Tibial artery (tissue), 4 donors: ENCODE data around the gene TAPBP.

Experiments
- DNase-seq, 2 donors: peaks; one replicate each; pipeline ENCODE4 v3.0.0-alpha.2; 2019
- H3K27ac ChIP-seq, 2 donors: fragments of 200-600 bp; sonication (generic) in 1 of 2; 1 replicate in 1 of 2; 2 replicates in 1 of 2; pipeline ENCODE4 v1.5.1; 2018 to 2019; ENCODE audit warnings: mild to moderate bottlenecking in 1 of 2
- H3K27me3 ChIP-seq, 2 donors: fragments of 200-600 bp; sonication (generic) in 1 of 2; one replicate each; pipeline versions ENCODE4 v1.5.1 to v1.6.0; 2016 to 2019
- H3K36me3 ChIP-seq, 3 donors: fragments of 200-600 bp; sonication (generic) in 2 of 3; one replicate each; pipeline ENCODE4 v1.5.1; 2016 to 2019; ENCODE audit warnings: mild to moderate bottlenecking in 2 of 3
- H3K4me1 ChIP-seq, 4 donors: fragments of 200-600 bp; sonication (generic) in 2 of 4; 1 replicate in 3 of 4; 2 replicates in 1 of 4; pipeline ENCODE4 v1.5.1; 2016 to 2019
- H3K4me3 ChIP-seq, 2 donors: fragments of 200-600 bp; sonication (generic) in 1 of 2; 1 replicate in 1 of 2; 2 replicates in 1 of 2; pipeline ENCODE4 v1.5.1; 2018 to 2019; ENCODE audit warnings: mild to moderate bottlenecking in 2 of 2
- H3K9me3 ChIP-seq, 3 donors: fragments of 200-600 bp; sonication (generic) in 1 of 3; one replicate each; pipeline ENCODE4 v1.5.1; 2016 to 2019
- CTCF ChIP-seq, 2 experiments: fragments of 200-600 bp in 1 of 2; fragments of 450-650 bp in 1 of 2; IDR thresholded peaks; one replicate each; pipeline ENCODE4 v1.5.1; 2017 to 2019; ENCODE audit warnings: antibody characterized with exemption in 2 of 2, mild to moderate bottlenecking in 1 of 2, moderate library complexity in 1 of 2
- intact Hi-C: fragments of 100-400 bp; cut with DNase I; formaldehyde crosslinking; loops from one replicate; pipeline ENCODE4 v1.15.0; 2023; ENCODE audit warnings: low total_unique reads

TAPBP gene

GRCh38 chr6:33333666-33334065 is 19.8 kb upstream of the TAPBP start:
- intact Hi-C loops = loop anchor here (2.0 kb wide), 1 partner anchor 21 kb away; no protein-coding TSS in a partner anchor
- DNase-seq = no peak
- H3K4me3 ChIP-seq = no peak overlapping the region
- no peaks in the 10 kb centered on the region for H3K9me3 ChIP-seq
- no peak overlapping the region for H3K27ac ChIP-seq
- no peak for TF ChIP-seq CTCF (IDR thresholded peaks at IDR 0.05)
- no peaks in the 10 kb centered on the region for H3K27me3 ChIP-seq
- no peaks in the 10 kb centered on the region for H3K36me3 ChIP-seq
- no peaks in the 10 kb centered on the region for H3K4me1 ChIP-seq

- H3K27me3 ChIP-seq = no peaks in the 10 kb centered on the region
- no peak for DNase-seq
- H3K27ac ChIP-seq = no peak overlapping the region
- H3K9me3 ChIP-seq = no peaks in the 10 kb centered on the region
- no peaks in the 10 kb centered on the region for H3K36me3 ChIP-seq
- no peak overlapping the region for H3K4me3 ChIP-seq
- no peak for TF ChIP-seq CTCF (IDR thresholded peaks at IDR 0.05)
- intact Hi-C loops = no loop called here
- H3K4me1 ChIP-seq = no peaks in the 10 kb centered on the region
These were observed 16.9 kb upstream of the TAPBP start for GRCh38 chr6:33330736-33331135.

GRCh38 chr6:33329058-33329457 is 15.2 kb upstream of the TAPBP start:
- DNase-seq = no peak
- no peaks in the 10 kb centered on the region for H3K27me3 ChIP-seq
- no peaks in the 10 kb centered on the region for H3K36me3 ChIP-seq
- no peak for TF ChIP-seq CTCF (IDR thresholded peaks at IDR 0.05)
- peaks cover 0 to 2% (median 1%) of the 10 kb centered on the region in 4 donors for H3K4me1 ChIP-seq
- H3K4me3 ChIP-seq = no peak overlapping the region
- intact Hi-C loops = no loop called here
- H3K9me3 ChIP-seq = no peaks in the 10 kb centered on the region
- no peak overlapping the region for H3K27ac ChIP-seq

GRCh38 chr6:33324125-33324524 is 10.2 kb upstream of the TAPBP start:
- intact Hi-C loops = no loop called here
- no peak for DNase-seq
- Histone ChIP-seq H3K27me3 (no peaks in the 10 kb centered on the region), H3K27ac (peak overlapping the region in 1 of 2 donors; percentile 94), H3K9me3 (no peaks in the 10 kb centered on the region), H3K4me1 (peaks cover 0 to 39% (median 36%) of the 10 kb centered on the region in 4 donors), H3K36me3 (peaks cover 10 to 21% (median 20%) of the 10 kb centered on the region in 3 donors), H3K4me3 (peak overlapping the region; percentile 64 to 93)
- no peak for TF ChIP-seq CTCF (IDR thresholded peaks at IDR 0.05)

GRCh38 chr6:33323623-33323948 is 9.7 kb upstream of the TAPBP start:
- DNase-seq = no peak

More at GRCh38 chr6:33323623-33323948, 9.7 kb upstream of the TAPBP start:
- Histone ChIP-seq H3K4me1 (peaks cover 0 to 45% (median 40%) of the 10 kb centered on the region in 4 donors), H3K9me3 (no peaks in the 10 kb centered on the region), H3K27ac (peak overlapping the region; percentile 83 to 94), H3K27me3 (no peaks in the 10 kb centered on the region), H3K4me3 (peak overlapping the region; percentile 64 to 93), H3K36me3 (peaks cover 14 to 26% (median 26%) of the 10 kb centered on the region in 3 donors)
- intact Hi-C loops = no loop called here
- no peak for TF ChIP-seq CTCF (IDR thresholded peaks at IDR 0.05)
